HK-2 (cell line): Measurements from ENCODE around the gene EEF1G.

Experiments
- DNase-seq: peaks from one replicate; pipeline ENCODE4 v3.0.0-alpha.2; 2018; ENCODE audit not compliant: unreplicated experiment

EEF1G gene

GRCh38 chr11:62540804-62541701, 32.6 kb downstream of the EEF1G start:
- no peak for DNase-seq

GRCh38 chr11:62539238-62539925, 34.3 kb downstream of the EEF1G start:
- DNase-seq = peak; percentile 75

- no peak for DNase-seq
Observed at GRCh38 chr11:62538470-62539237, 35.0 kb downstream of the EEF1G start.

GRCh38 chr11:62536301-62536957, 37.3 kb downstream of the EEF1G start:
- no peak for DNase-seq

DNA sequence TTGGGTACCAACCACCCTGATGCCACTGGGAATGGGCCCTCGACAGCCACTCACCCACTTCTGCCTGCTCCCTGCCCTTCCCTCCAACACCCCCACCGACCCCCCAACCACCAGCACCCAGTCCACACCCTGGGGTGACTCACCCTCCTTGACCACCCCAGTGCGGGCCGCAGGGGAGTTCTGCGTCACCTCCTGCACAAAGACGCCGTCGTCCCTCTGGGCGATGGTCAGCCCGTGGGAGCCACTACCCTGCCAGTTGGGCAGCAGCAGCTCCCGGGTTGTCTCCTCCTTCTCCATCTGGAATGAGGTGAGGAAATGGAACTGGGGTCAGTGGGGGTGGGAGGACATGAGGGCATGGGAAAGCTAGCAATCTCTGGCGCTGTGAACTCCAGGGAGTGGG, 37.9 kb downstream of the EEF1G start:
- no peak for DNase-seq

DNA sequence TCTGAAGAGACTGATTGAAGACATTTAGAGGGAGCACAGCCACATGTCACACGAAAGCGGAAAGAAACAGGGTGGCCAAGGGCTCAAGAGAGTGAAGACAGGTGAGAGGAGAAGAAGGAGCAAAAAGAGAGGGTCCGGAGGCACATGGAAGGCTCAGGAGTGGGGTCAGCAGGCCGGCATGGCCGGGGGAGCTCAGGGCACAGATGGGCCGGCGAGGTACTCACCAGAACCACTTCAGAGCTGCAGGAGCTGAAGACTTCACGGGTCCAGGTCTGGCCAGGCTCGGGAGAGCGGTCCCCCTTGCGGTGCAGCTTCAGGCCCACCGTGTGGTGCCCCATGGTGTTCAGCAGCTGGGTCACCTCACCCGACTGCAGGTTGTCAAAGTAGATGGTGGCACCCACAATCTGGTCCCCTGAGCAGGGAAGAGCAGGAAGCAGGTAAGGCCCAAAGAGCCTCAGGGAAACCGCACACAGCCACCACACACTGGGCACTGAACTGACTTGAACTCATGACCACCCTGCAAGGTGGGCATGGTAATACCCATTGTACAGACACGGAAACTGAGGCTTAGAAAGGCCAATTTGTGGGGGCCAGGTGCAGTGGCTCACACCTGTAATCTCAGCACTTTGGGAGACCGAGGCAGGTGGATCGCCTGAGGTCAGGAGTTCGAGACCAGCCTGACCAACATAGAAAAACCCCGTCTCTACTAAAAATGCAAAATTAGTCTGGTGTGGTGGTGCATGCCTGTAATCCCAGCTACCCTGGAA, 38.7 kb downstream of the EEF1G start:
- DNase-seq = no peak

- DNase-seq = no peak
Observed at GRCh38 chr11:62532096-62532495, 41.6 kb downstream of the EEF1G start.

DNA sequence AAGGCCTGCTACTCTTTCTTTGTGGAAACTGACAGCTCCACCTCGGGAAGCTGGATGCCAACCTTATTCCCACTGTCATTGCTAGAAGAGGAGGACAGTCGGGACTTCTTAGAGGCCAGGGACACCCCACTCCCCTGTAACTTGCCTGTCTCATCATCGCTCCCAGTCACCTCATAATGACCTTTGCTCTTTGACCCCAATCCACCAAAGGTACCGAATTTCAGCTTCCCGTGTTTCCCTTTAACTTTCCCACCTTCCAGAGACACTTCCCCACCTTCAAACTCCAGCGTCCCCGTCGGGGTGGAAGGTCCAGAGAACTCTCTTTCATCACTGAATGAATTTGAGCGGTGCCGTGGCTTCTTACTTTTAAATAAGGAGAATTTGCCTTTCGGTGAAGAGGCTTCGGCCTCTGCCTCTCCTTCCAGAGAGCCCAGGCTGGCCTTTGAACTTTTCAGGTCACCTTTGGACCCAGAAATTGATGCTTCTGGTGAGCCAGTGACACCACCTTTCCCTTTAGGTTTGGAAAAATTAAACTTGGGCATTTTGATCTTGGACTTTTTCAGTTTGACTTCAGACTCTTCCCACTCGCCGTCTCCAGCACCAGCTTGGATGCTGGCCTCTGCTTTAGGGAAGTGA, 56.8 kb downstream of the EEF1G start:
- DNase-seq = no peak

DNA sequence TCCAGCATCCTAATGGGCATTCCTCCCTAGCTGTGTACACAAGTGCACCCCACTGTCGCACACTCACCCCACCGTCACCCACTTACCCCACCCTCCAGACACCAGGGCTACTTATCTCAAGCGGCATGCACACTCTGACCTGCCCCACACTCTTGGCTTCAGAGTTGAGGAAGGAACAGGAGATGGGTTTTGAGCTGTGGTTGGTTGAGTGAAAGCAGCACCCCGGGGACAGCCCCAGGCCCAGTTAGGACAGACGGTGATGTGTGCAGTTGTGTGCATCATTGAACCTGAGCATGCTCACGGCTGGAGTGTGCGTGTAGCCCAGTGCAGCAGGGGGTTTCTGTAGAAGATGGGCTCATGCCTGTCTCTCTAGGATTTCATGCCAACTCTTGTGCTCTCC, 59.5 kb downstream of the EEF1G start:
- DNase-seq = no peak

GRCh38 chr11:62513626-62514025, 60.1 kb downstream of the EEF1G start:
- DNase-seq = no peak

- no peak for DNase-seq
Observed at GRCh38 chr11:62512961-62513360, 60.7 kb downstream of the EEF1G start.
